Measurements from ENCODE around the gene BCL2.
"Not testable (repeated sequence)": the region's sequence is repeated elsewhere in the genome, so short reads cannot be mapped to it uniquely, and the experiment has no call there.

GRCh38 chr18:63363420-63363819, 43.9 kb upstream of the BCL2 start:
- TF ChIP-seq ZNF274 (IDR thresholded peaks at IDR 0.05; ENCODE audit: borderline replicate concordance, low read depth, low read length); EZH2 (IDR thresholded peaks at IDR 0.05; ENCODE audit: borderline replicate concordance, low read depth, low read length); GTF3C2 (IDR thresholded peaks at IDR 0.05; ENCODE audit: borderline replicate concordance, extremely low read depth, insufficient read length); MEF2A (IDR thresholded peaks at IDR 0.05; ENCODE audit: control insufficient read depth, low read depth, low read length): not testable (repeated sequence)
- TF ChIP-seq, protein P1, sequence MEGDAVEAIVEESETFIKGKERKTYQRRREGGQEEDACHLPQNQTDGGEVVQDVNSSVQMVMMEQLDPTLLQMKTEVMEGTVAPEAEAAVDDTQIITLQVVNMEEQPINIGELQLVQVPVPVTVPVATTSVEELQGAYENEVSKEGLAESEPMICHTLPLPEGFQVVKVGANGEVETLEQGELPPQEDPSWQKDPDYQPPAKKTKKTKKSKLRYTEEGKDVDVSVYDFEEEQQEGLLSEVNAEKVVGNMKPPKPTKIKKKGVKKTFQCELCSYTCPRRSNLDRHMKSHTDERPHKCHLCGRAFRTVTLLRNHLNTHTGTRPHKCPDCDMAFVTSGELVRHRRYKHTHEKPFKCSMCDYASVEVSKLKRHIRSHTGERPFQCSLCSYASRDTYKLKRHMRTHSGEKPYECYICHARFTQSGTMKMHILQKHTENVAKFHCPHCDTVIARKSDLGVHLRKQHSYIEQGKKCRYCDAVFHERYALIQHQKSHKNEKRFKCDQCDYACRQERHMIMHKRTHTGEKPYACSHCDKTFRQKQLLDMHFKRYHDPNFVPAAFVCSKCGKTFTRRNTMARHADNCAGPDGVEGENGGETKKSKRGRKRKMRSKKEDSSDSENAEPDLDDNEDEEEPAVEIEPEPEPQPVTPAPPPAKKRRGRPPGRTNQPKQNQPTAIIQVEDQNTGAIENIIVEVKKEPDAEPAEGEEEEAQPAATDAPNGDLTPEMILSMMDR (IDR thresholded peaks at IDR 0.05 in 2 of 3, conservative IDR thresholded peaks at IDR 0.05 in 1 of 3; ENCODE audit: insufficient read depth in 2 of 3, low read depth in 1 of 3, low read length in 3 of 3), result not testable (repeated sequence)

Data from K562 (cell line).